DLD1 (cell line): ENCODE results near the gene NLGN4X.
"Not testable (repeated sequence)": the region's sequence is repeated elsewhere in the genome, so short reads cannot be mapped to it uniquely, and the experiment has no call there.

Experiments used
- in situ Hi-C: cut with HindIII; loops from 2 replicates; pipeline ENCODE4 v1.10.0; 2017; ENCODE audit warnings: low sequenced_read_pairs

Gene NLGN4X

DNA sequence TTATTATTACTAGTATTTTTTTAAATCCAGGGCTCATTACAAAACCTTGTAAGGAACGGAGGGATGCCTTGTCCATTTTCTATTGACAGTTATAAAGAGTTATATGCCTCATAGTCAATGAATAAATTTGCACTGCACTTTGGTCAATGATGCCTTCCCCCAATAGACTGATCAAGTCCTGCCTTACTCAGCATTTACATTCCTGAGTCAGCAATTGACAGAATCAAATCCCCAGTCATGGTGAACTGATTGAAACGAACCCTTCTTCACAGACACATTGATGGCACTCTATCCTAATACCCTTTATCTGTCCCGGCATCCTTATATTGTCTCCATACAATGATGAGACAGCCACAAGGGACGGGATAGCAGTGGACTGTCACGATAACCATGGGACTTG, 213.2 kb downstream of the NLGN4X start:
- in situ Hi-C loops = no loop called here

DNA sequence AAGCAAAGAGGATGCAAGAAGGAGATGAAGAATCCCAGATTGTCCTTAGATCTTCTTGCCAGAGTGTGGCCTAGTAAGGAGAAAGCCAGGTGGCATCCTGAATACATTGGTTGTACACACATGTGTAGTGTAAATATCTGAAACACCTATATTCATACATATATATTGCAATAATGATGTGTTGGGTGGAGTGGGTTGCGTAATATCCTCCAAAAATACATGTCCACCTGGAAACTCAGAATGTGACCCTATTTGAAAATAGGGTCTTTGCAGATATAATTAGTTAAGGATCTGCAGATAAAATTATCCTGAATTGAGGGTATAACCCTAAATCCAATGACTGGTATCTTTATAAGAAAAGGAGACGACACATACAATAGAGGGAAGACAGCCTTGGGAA, 216.3 kb downstream of the NLGN4X start:
- in situ Hi-C loops = no loop called here

DNA sequence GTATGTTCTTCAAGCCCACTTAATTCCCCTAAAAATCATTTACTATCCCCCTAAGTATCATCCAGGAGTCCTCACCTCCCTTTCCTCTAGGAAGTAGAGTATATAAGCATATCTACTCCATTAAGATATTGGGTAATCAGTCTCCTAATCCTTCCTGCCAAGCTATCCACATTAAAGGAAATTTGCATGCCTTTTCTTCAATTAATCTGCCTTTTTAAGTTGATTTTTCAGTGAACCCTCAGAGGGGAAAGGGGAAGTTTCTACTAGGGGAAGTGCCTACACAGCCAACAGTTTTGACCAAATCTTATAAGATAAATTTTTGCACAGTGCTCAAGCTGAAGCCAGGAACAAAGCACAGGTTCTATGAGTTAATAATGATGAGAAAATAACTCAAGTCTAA, 222.8 kb downstream of the NLGN4X start:
- in situ Hi-C loops = no loop called here

DNA sequence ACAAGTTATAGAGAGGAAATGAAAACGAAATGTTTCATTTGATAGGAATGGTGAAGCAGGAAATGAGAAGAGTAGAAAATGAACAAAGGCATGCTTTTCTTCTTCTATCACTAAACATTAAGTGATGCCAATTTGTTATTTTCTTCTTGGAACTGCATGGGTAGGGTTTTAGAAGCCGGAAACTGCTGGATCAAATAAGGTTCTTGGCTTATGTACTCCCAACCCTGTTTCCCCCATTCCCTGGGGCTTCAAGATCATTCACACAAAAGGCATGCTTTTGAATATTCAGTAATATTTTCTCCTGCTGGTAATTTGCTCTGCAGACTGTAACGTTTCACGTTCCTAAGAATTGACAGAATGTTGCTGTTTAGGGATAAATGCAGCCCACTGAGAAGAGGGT, 224.1 kb downstream of the NLGN4X start:
- in situ Hi-C loops = no loop called here

DNA sequence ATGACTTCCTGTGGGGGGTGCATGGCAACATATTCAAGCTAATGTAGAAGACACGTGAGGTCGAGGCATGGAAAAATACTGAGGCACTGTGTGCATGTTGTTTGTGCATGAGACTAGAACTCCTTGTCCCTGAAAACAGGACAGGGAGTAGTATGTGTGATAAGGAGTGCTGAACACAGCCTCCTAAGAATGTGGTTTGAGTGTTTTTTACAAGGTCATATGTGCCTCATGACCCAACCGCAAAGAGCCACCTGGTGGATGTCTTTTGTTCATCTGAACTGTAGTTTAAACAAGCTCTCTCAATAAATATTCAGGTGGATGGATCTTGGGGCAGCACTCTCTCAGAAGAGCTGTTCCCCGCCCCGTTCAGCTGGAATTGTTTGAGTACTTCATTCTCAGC, 226.6 kb downstream of the NLGN4X start:
- in situ Hi-C loops = no loop called here

DNA sequence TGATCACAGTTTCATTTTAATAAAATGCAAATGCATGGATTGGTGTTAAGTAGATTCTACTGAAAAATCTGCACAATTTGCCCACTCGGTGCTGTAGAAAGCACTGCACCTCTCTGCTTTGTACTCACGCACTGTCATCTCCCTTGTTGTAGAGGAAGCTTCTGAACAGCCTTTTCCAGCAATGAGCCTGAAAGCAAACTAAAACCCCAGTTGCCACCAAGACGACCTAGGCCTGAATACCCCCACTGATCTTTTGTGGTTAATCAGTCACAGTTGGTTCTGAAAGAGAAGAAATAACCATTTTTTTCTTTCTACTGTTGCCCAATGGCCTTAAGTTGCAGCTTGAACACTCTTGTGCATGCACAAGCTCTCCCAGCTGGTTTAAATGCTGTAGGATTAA, 229.8 kb downstream of the NLGN4X start:
- in situ Hi-C loops = no loop called here

DNA sequence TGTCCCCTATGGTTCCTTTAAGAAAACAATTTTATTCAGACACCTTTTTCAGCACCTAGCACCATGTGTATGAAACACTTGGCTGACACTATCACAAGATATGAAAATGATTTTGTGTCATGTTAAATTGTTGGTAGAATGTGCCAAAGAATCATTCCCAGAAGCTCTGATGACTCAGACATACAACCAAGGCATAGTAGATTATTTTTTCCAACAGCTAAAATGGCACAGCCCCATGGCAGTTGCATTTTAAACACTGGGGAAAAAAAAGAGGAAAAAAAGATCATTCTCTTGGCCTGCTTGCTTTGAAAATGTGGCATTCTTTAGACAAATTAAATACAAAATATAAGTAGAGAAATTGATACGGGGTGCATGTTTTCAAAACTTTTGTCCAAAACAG, 230.2 kb downstream of the NLGN4X start:
- in situ Hi-C loops = no loop called here

DNA sequence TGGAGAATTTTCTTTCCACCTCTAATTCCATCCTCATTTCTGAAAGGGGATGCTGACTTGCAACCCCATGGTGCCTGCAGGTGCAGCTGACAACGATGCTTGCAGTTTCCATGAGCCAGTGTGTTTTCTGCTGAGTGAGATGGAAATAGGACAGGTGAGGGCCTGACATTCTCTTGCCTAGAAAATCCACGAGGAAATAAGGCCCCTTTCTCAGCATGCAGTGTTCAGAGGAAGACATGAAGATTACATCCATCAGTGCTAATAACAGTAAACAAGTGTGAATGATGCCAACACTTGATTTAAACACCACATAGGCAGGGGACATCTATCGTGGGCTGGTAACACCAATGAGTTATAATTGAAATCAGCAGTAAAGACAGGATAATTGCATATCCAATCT, 237.3 kb downstream of the NLGN4X start:
- in situ Hi-C loops = no loop called here

DNA sequence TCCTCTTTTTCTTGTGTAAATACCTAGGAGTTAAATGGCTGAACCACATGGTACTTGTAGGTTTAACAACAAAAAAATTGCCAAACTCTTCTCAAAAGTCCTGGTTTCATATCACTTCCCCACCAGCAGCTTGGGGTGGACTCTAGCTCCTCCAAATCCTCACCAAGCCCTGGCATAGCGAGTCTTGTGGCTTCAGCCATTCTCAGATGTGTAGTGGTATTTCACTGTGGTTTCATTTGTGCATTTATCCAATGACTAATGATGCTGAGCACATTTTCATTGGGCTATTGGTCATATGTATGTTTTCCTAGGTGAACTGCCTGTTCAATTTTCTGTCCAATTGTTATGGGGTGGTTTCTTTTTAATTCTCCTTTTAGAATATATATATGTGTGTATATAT, 249.3 kb downstream of the NLGN4X start:
- in situ Hi-C loops = no loop called here

DNA sequence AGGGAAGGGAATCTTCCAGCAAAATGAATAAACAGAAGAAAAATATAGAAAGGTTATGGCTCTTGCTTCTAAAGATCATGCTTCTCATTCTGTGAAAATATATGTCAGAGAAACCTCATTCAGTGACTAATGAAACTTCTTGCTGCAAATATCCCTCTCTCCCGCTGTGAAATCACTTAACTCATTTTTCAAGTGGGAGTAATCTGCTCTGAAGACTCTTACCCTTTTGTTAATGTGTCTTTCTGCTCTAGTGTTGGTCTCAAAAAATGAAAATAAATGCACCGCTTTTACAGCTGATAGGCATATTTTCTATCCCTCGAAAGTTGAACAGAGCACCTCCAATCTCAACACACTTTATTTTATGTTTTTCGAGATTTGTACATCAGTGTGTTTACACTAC, 252.3 kb downstream of the NLGN4X start:
- in situ Hi-C loops = no loop called here

DNA sequence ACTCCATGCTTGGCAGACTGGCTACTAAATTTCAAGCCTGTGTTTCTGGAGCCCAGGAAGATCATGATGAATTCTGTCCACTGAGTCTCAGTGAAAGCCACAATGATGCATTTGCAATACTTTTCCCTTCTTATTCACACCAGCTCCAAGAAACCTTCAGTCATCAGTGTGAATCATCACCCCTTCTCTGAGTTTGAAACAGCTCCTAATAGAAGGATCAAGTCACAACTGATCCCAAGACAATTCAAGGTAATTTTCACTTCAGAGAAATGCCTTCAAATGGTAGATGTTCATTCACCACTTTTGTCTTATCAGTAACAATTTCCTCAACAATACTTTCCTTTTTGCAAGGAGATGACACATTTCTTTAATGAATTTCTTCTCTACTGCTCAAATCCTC, 257.4 kb downstream of the NLGN4X start:
- in situ Hi-C loops = no loop called here

DNA sequence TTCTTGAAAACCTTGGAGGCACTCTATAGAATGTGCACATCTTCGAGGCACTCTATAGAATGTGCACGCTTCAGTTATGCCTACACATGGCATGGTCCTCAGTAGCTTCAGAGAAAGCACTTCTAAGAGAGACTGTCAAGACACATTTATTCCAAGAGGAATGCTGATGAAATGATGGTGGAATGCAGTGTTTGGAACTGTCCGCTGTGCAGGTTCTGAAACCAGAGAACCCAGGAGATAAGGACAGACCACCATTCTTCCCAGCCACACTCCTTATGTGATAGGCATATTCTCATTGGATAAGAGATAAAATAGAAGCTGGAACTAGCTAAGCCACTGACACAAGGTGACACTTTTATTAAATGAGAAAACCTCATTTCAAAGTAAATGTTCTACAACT, 263.3 kb downstream of the NLGN4X start:
- in situ Hi-C loops = no loop called here

DNA sequence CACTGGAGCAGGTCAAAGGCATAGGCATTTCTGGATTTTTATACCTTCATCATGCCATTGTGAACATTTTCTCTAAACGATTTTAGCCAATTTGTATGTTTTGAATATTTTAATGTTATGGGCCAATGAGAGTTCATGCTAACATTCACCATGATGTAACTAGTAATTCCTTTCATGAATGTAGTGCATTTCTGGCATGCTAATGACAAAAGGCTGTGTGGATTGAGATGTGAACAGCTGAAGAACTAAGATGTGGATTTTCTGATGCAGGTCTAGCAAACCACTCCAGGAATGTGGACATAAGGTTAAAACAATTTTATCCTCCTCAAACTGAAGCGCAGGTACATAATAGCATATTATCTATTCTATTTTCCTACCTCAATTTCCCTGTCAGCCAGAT, 269.4 kb downstream of the NLGN4X start:
- in situ Hi-C loops = no loop called here

DNA sequence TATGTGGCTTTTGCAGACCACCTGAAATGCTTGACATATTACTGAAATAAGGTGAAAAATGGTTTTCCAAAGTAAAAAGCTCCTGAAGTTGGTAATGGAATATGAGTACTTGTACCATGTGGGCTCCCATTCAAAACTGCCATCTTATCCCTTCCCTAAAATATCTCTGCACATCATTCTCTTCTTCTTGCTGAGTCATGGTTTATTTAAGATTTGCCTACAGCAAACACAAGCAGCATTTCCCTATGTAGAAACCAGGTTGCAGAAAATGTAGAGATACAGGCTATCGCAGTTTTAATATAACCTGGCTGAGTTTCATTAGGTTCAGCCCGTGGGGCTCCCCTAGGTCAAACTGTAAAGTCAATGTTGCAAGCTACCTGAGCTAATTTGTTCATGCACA, 270.1 kb downstream of the NLGN4X start:
- in situ Hi-C loops = no loop called here

DNA sequence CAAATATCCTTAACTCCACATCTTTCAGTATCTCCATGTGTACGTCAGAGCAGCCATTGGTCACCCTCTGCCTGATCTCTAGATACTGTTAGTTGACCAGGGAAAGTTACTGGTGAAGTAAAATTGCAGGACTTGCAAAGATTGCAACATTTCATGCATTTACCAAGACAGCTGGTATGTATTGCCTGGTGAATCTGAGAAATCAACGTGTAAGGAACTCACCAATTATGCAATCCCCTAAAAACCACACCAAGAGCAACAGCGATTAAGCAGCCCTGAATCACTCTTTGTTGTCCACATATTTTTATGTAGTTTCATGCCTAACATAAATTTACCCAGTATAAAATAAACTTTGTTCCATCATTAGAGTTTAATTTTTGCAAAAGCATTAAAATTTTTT, 271.2 kb downstream of the NLGN4X start:
- in situ Hi-C loops = no loop called here

DNA sequence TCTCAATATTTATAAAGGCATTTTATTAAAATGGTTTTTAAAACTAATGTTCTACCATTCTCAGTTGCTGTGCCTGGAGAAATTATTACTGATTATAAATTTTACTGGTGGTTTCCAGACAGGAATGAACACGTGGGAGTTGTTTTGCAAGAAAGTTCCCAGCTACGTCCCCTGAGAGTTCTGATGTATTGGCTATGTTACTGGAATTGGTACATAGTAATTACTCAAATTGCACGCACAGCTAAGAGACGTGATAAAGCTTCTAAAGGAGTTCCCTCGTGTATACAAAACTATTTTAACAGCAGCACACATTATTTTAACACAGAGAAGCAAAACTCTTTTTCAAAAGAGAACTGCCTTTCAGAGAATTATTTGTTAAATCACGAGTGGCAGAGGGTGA, 292.2 kb downstream of the NLGN4X start:
- in situ Hi-C loops = no loop called here

DNA sequence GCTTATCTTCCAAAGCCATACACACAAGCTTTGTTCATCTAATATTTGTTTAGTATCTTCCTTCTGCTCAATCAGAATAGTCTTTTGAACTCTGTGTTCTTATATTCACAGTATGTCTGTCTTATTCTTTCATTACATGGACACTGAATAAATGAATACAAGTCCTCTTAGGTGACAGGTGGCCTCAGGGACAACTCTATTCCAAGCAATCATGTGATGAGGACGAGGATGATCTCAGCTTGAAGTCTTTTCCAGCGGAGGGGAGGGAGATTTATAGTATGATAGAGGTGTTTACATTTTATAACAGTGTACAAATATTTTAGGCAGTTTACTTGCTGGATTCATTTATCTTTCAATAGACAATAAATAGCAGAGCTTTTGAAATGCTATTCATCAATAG, 300.4 kb downstream of the NLGN4X start:
- in situ Hi-C loops = no loop called here

DNA sequence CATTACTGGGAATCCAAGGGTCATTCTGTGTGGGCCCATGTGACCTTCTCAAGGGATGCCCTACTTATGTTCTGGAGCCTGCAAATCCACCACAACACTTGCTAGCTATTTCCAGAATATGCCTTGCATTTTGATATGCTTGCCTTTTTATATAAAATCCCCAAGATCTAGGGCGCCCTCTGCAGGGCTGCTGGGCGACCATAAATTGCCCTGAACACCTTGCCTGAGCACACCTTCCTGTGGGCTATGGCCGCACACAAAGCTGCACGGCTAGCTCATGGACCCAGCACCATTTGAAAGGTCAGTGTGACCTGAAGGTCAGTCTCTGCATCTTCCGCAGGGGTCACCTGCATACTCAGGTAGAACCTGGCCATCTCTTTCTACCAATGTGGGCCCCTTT, 311.7 kb downstream of the NLGN4X start:
- in situ Hi-C loops = no loop called here

DNA sequence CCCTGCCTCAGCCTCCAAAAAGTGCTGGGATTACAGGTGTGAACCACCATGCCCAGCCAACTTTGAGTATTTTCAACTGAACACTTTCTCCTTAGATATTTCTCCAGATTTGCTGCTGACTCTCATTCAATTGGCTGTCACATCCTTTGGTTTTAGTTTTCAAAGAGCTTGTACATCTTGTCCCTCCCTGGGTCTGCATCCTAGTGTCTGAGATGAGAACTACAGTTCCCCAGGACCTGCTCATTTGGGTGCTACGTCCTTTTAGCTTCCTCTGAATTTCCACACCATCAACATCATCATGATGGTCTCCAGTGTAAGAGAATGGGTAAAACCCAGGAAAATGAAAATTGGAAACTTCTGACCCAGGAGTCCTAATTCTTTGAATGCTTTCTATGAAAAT, 312.9 kb downstream of the NLGN4X start:
- in situ Hi-C loops = no loop called here

DNA sequence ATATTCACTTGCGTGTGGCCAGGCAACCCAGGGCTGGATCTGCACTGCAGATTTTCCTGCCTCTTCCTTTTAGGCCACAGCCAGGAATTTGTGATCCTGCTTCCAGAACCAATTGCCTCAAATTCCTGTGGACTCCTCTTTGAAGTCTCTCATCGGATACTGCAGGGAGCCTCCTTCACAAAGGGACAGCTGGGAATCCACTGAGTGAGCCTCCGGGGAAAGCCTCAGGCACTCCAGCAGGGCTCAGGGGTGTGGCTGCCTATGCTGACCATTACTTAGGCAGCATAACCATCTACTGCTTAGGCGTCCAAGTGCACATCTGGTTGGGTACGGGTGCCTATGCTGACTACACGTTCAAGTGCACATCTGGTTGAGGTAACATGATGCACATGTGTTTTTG, 321.5 kb downstream of the NLGN4X start:
- in situ Hi-C loops = no loop called here

DNA sequence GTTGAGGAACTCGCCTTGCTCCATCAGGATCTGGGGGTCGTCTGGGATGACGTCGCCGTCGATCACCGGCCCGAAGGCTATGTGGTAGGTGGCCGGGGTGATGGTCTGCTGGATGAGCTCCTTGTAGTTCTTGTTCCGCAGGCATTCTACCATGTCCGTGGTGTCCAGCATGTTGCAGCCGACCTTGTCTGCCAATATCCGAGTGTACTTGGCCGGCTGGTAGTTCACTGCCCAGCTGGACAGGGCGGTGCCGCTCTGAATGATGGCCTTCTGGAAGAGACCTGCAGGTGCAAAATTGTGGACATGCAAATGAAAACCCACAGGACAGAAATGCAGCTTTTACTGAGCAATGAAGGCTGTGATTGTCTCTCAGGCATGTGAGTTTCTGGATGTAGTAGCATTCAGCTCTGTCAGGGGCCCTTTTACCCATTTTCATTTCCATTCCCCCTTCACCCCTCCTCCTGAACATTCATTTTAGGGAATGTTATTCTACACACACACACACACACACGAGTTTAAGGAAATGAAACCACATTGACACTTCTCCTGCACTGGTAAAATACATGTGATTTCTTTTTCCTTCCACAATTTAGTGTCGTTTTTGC, 325.0 kb downstream of the NLGN4X start:
- in situ Hi-C loops = not testable (repeated sequence)

DNA sequence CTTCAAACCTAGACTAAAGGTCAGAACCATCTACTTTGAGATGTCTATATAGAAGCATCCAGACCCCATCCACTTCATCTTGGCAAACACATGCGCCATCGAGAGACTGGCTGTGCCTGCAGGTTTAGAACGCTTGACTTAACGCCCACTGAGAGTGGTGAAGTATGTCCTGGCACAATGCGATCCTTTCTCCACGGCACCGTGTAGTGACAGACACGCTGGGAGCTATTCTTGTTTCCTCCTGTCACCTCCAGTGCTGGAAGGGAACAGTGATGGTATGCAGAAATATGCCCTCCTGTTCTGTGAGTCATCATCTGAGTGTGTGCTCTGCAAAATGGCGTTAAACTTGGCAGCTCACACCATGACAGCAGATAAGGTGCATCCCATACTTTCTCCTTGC, 330.2 kb downstream of the NLGN4X start:
- in situ Hi-C loops = no loop called here

DNA sequence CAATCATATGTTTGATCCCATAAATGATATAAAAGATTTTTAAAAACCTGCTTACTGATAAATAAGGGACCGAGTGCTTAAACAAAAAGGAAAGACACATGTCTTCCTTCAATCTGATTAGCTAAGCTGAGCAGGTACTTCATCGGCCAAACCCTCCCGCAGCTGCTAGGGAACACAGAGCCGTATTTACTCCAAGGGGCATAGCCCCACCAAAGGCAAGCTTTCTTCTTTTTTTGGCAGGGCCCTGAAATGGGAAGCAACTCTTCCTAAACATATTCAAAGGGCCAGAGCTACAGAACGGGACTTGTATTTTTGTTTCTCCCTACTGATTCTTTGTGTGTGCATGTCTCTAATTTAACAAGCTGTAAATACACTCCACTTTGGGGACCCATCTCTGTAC, 337.3 kb downstream of the NLGN4X start:
- in situ Hi-C loops = no loop called here
